Thyroid gland (tissue), 4 donors: ENCODE data around the gene KRT14.

Experiments
- POLR2A ChIP-seq, 2 donors: fragments of 450-650 bp; IDR thresholded peaks; one replicate each; pipeline ENCODE4 v1.6.1; 2017; ENCODE audit warnings: antibody characterized with exemption in 2 of 2, mild to moderate bottlenecking in 2 of 2, moderate library complexity in 1 of 2
- TF ChIP-seq, protein P1 (sequence below), 6 experiments: fragments of 200-600 bp in 3 of 6; fragments of 450-650 bp in 3 of 6; sonication (generic) in 3 of 6; IDR thresholded peaks; one replicate each; pipeline ENCODE4 v1.5.1; 2016 to 2019; ENCODE audit warnings: antibody characterized with exemption in 6 of 6, mild to moderate bottlenecking in 2 of 6, inconsistent platforms in 1 of 6, moderate library complexity in 1 of 6

DNA sequence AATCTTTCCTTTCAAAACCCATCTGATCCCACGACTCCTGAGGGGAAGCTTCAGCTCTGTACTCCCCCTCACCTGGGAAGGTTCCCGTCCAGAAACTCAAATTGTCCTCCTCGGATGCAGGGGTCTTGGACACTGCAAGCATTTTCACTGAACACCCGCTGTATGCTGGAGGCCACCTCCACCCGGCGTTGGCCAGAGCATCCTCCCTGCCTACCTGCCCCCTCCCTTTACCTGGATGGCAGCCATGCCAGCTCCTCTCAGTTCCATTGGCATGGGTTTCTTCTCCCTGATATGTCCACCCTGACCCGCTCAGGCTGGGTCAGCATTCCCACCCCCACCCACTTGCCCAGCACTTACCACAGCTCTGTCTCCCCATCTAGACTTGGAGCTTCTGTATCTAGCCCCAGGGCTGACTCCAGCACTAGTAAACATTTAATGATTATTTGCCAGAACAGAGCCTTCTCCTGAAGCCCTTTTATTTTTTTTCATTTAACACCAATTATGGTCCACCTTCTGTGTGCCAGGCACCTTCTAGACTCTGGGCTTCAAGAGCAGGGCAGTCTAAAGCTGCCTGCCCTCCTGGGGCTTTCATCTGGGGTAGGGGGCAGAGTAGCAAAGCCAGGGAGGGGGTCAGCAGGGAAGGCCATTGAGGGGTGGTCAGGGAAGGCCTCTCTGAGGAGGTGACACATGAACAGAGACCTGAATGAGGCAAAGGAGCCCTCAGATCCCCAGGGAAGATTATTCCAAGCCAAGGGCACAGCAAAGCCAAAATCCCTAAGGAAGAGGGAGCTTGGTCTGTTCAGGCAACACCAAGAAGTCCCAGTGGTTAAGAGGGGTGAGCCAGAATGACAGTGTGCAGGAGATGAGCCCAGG is 49.7 kb downstream of the KRT14 start:
- TF ChIP-seq, protein P1, sequence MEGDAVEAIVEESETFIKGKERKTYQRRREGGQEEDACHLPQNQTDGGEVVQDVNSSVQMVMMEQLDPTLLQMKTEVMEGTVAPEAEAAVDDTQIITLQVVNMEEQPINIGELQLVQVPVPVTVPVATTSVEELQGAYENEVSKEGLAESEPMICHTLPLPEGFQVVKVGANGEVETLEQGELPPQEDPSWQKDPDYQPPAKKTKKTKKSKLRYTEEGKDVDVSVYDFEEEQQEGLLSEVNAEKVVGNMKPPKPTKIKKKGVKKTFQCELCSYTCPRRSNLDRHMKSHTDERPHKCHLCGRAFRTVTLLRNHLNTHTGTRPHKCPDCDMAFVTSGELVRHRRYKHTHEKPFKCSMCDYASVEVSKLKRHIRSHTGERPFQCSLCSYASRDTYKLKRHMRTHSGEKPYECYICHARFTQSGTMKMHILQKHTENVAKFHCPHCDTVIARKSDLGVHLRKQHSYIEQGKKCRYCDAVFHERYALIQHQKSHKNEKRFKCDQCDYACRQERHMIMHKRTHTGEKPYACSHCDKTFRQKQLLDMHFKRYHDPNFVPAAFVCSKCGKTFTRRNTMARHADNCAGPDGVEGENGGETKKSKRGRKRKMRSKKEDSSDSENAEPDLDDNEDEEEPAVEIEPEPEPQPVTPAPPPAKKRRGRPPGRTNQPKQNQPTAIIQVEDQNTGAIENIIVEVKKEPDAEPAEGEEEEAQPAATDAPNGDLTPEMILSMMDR (IDR thresholded peaks at IDR 0.05): no peak
- no peak for TF ChIP-seq POLR2A (IDR thresholded peaks at IDR 0.05)
